ENCODE data around the gene RTP1. TPM values are rescaled to one million over a fixed set of nuclear protein-coding genes. Genes with fewer than 3 reads are reported as not detected.

Gene RTP1
- total and polyA plus RNA-seq, 9 of the 15 experiments (the other 6 are each of a cell fraction or from before 2014, with no cell fraction given): not detected

GRCh38 chr3:187211532-187212195, 14.4 kb downstream of the RTP1 start (continued):
- TF ChIP-seq, protein P1, sequence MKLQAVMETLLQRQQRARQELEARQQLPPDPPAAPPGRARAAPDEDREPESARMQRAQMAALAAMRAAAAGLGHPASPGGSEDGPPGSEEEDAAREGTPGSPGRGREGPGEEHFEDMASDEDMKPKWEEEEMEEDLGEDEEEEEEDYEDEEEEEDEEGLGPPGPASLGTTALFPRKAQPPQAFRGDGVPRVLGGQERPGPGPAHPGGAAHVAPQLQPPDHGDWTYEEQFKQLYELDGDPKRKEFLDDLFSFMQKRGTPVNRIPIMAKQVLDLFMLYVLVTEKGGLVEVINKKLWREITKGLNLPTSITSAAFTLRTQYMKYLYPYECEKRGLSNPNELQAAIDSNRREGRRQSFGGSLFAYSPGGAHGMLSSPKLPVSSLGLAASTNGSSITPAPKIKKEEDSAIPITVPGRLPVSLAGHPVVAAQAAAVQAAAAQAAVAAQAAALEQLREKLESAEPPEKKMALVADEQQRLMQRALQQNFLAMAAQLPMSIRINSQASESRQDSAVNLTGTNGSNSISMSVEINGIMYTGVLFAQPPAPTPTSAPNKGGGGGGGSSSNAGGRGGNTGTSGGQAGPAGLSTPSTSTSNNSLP (IDR thresholded peaks at IDR 0.05; ENCODE audit: borderline replicate concordance, low read depth, low read length): no peak
- no peak for TF ChIP-seq HIVEP1 (CRISPR knock-in tag; IDR thresholded peaks at IDR 0.05)
- no peak for TF ChIP-seq HMG20A (CRISPR knock-in tag; conservative IDR thresholded peaks at IDR 0.05)
- 0 out of 2 replicates have a peak, but pooled peaks have one; percentile 7 for TF ChIP-seq TSC22D4 (tag; IDR thresholded peaks at IDR 0.05)
- TF ChIP-seq PCBP1 (IDR thresholded peaks at IDR 0.05; ENCODE audit: low read depth, low read length, poor library complexity, severe bottlenecking): no peak
- TF ChIP-seq RBM25 (IDR thresholded peaks at IDR 0.05; ENCODE audit: low read depth, low read length, severe bottlenecking): peak; percentile 35
- TF ChIP-seq GABPB1 (CRISPR knock-in tag; IDR thresholded peaks at IDR 0.05): no peak
- TF ChIP-seq, protein P2, sequence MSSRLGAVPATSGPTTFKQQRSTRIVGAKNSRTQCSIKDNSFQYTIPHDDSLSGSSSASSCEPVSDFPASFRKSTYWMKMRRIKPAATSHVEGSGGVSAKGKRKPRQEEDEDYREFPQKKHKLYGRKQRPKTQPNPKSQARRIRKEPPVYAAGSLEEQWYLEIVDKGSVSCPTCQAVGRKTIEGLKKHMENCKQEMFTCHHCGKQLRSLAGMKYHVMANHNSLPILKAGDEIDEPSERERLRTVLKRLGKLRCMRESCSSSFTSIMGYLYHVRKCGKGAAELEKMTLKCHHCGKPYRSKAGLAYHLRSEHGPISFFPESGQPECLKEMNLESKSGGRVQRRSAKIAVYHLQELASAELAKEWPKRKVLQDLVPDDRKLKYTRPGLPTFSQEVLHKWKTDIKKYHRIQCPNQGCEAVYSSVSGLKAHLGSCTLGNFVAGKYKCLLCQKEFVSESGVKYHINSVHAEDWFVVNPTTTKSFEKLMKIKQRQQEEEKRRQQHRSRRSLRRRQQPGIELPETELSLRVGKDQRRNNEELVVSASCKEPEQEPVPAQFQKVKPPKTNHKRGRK (tag; IDR thresholded peaks at IDR 0.05): peak; percentile 58
